SK-N-SH (cell line): ENCODE results near the gene ATP5PB. TPM values are rescaled to one million over a fixed set of nuclear protein-coding genes. Genes with fewer than 3 reads are reported as not detected.

ENCODE experiments used
- CTCF ChIA-PET: fragments of 300-600, 350-600 bp; formaldehyde crosslinking; extraction: SDS; loops from one replicate; lab custom pipeline; 2021; lab: Yijun Ruan, JAX
- POLR2A ChIA-PET: fragments of 350-600 bp; sonication (Branson Sonifier 250); formaldehyde crosslinking; extraction: SDS; loops from one replicate; lab custom pipeline; 2020; ENCODE audit warnings: antibody characterized with exemption, inconsistent platforms; lab: Yijun Ruan, JAX
- DNase-seq: peaks from one replicate; pipeline ENCODE4 v3.0.0; 2012
- H2AFZ ChIP-seq: fragments of 200-600 bp; sonication (generic); 2 replicates; pipeline ENCODE4 v1.8.1; 2016; ENCODE audit warnings: antibody characterized with exemption, mild to moderate bottlenecking, low read depth
- H3F3A ChIP-seq: fragments of 200-600 bp; sonication (generic); replicated peaks from 2 replicates; pipeline ENCODE3; 2016; ENCODE audit warnings: antibody characterized with exemption, mild to moderate bottlenecking; ENCODE audit not compliant: insufficient read depth
- H3K27ac ChIP-seq, 2 experiments: fragments of 200-500 bp in 1 of 2; fragments of 200-600 bp in 1 of 2; sonication (Bioruptor generic) in 1 of 2; sonication (generic), shearing (Covaris generic) in 1 of 2; 2 replicates each; pipeline versions ENCODE4 v1.5.1 to v1.6.1; 2014 to 2016; ENCODE audit warnings: low read depth in 2 of 2, inconsistent platforms in 1 of 2, low read length in 1 of 2, mild to moderate bottlenecking in 1 of 2, mixed read lengths in 1 of 2
- H3K27me3 ChIP-seq: fragments of 200-600 bp; sonication (generic), shearing (Covaris generic); 2 replicates; pipeline ENCODE4 v1.6.1; 2016; ENCODE audit warnings: mixed run types; ENCODE audit not compliant: insufficient read depth
- H3K36me3 ChIP-seq, 2 experiments: fragments of 200-500 bp in 1 of 2; fragments of 200-600 bp in 1 of 2; sonication (Bioruptor generic) in 1 of 2; sonication (generic) in 1 of 2; replicated peaks in 1 of 2; 2 replicates each; pipeline versions ENCODE3 to v1.5.1; 2014 to 2016; ENCODE audit warnings: low read length in 1 of 2, mild to moderate bottlenecking in 1 of 2; ENCODE audit not compliant: insufficient read depth in 2 of 2, control insufficient read depth in 1 of 2
- H3K4me1 ChIP-seq, 2 experiments: fragments of 200-500 bp in 1 of 2; fragments of 200-600 bp in 1 of 2; sonication (Bioruptor generic) in 1 of 2; sonication (generic), shearing (Covaris generic) in 1 of 2; 2 replicates each; pipeline versions ENCODE4 v1.5.1 to v1.6.1; 2014 to 2016; ENCODE audit warnings: low read depth in 1 of 2, low read length in 1 of 2, mixed run types in 1 of 2; ENCODE audit not compliant: insufficient read depth in 2 of 2, control insufficient read depth in 1 of 2
- H3K4me2 ChIP-seq: fragments of 200-600 bp; sonication (generic), shearing (Covaris generic); 2 replicates; pipeline ENCODE4 v1.6.1; 2017; ENCODE audit warnings: mixed run types
- H3K4me3 ChIP-seq, 2 experiments: fragments of 200-500 bp in 1 of 2; fragments of 200-600 bp in 1 of 2; sonication (Bioruptor generic) in 1 of 2; sonication (generic), shearing (Covaris generic) in 1 of 2; 2 replicates each; pipeline versions ENCODE4 v1.5.1 to v1.8.1; 2014 to 2016; ENCODE audit warnings: low read depth in 2 of 2, inconsistent platforms in 1 of 2, low read length in 1 of 2, mild to moderate bottlenecking in 1 of 2, mixed read lengths in 1 of 2, moderate library complexity in 1 of 2
- H3K79me2 ChIP-seq: fragments of 200-600 bp; sonication (generic); 2 replicates; pipeline ENCODE4 v1.8.1; 2017; ENCODE audit warnings: mild to moderate bottlenecking; ENCODE audit not compliant: insufficient read depth
- H3K9ac ChIP-seq: fragments of 200-600 bp; sonication (generic); 2 replicates; pipeline ENCODE4 v1.6.1; 2017; ENCODE audit warnings: mixed run types
- H3K9me2 ChIP-seq: fragments of 200-600 bp; sonication (generic); 2 replicates; pipeline ENCODE4 v1.6.1; 2017; ENCODE audit warnings: mixed run types
- H3K9me3 ChIP-seq: fragments of 200-600 bp; sonication (generic); 2 replicates; pipeline ENCODE4 v1.6.1; 2017; ENCODE audit warnings: mixed run types, mild to moderate bottlenecking, moderate library complexity
- H4K20me1 ChIP-seq: fragments of 200-600 bp; sonication (generic); 2 replicates; pipeline ENCODE4 v1.6.1; 2017; ENCODE audit warnings: mild to moderate bottlenecking, mixed run types; ENCODE audit not compliant: insufficient read depth
- CHD2 ChIP-seq: fragments of 150-350 bp; IDR thresholded peaks from 2 replicates; pipeline ENCODE4 v1.6.1; 2018; ENCODE audit warnings: low read length; ENCODE audit not compliant: partially characterized antibody
- ELF1 ChIP-seq: IDR thresholded peaks from 2 replicates; pipeline ENCODE4 v1.4.0; 2012
- EP300 ChIP-seq, 2 experiments: IDR thresholded peaks; 2 replicates each; pipeline versions ENCODE4 v1.4.0 to v1.6.1; 2012; ENCODE audit warnings: borderline replicate concordance in 1 of 2, low read depth in 1 of 2, low read length in 1 of 2
- EZH2phosphoT487 ChIP-seq: fragments of 200-600 bp; sonication (generic); IDR thresholded peaks from 2 replicates; pipeline ENCODE4 v1.6.1; 2017; ENCODE audit warnings: low read depth, mixed run types, mild to moderate bottlenecking, antibody characterized with exemption, moderate library complexity, borderline replicate concordance
- FOXM1 ChIP-seq: IDR thresholded peaks from 2 replicates; pipeline ENCODE4 v1.4.0; 2012; ENCODE audit warnings: low read depth, mild to moderate bottlenecking
- GABPA ChIP-seq: IDR thresholded peaks from 2 replicates; pipeline ENCODE4 v1.4.0; 2012; ENCODE audit warnings: low read depth, mild to moderate bottlenecking
- GATA2 ChIP-seq: sonication (generic); formaldehyde crosslinking; IDR thresholded peaks from 2 replicates; pipeline ENCODE4 v1.5.0; 2020; ENCODE audit warnings: mild to moderate bottlenecking, missing genetic modification reagents
- IRF3 ChIP-seq: fragments of 150-350 bp; IDR thresholded peaks from 2 replicates; pipeline ENCODE4 v1.6.1; 2016; ENCODE audit warnings: mild to moderate bottlenecking, low read depth, low read length
- MAX ChIP-seq: IDR thresholded peaks from 2 replicates; pipeline ENCODE4 v1.4.0; 2012; ENCODE audit warnings: low read depth
- NFIC ChIP-seq: IDR thresholded peaks from 2 replicates; pipeline ENCODE4 v1.4.0; 2012; ENCODE audit warnings: borderline replicate concordance
- PBX3 ChIP-seq: IDR thresholded peaks from 2 replicates; pipeline ENCODE4; 2012
- RAD21 ChIP-seq: IDR thresholded peaks from 2 replicates; pipeline ENCODE4 v1.6.1; 2012; ENCODE audit warnings: mild to moderate bottlenecking, low read length
- RCOR1 ChIP-seq: fragments of 150-350 bp; IDR thresholded peaks from 2 replicates; pipeline ENCODE4 v1.6.1; 2017; ENCODE audit warnings: antibody characterized with exemption, low read length
- REST ChIP-seq: IDR thresholded peaks from 2 replicates; pipeline ENCODE4 v1.6.1; 2012; ENCODE audit warnings: mild to moderate bottlenecking, low read depth, low read length, moderate library complexity
- RFX5 ChIP-seq: IDR thresholded peaks from 2 replicates; pipeline ENCODE4 v1.6.1; 2012; ENCODE audit warnings: mild to moderate bottlenecking, improper control_type of control experiment, low read length
- SMC3 ChIP-seq: IDR thresholded peaks from 2 replicates; pipeline ENCODE4 v1.6.1; 2012; ENCODE audit warnings: low read depth, low read length, improper control_type of control experiment
- TEAD4 ChIP-seq: IDR thresholded peaks from 2 replicates; pipeline ENCODE4 v1.4.0; 2012; ENCODE audit warnings: mild to moderate bottlenecking, borderline replicate concordance; ENCODE audit not compliant: insufficient read depth
- USF1 ChIP-seq: IDR thresholded peaks from 2 replicates; pipeline ENCODE4 v1.4.0; 2012; ENCODE audit warnings: low read depth, borderline replicate concordance
- USF2 ChIP-seq: fragments of 150-350 bp; IDR thresholded peaks from 2 replicates; pipeline ENCODE4 v1.6.1; 2017; ENCODE audit warnings: antibody characterized with exemption, low read length, low read depth, borderline replicate concordance
- YY1 ChIP-seq: IDR thresholded peaks from 2 replicates; pipeline ENCODE4 v1.4.0; 2012; ENCODE audit warnings: low read depth, mild to moderate bottlenecking
- ZBTB33 ChIP-seq: IDR thresholded peaks from 2 replicates; pipeline ENCODE4 v1.4.0; 2012; ENCODE audit warnings: low read depth, borderline replicate concordance
- WGBS: methylation state at CpG from one replicate; pipeline ENCODE4 v1.1.6; 2017; ENCODE audit warnings: low lambda C conversion rate; 5-methylcytosine and 5-hydroxymethylcytosine counted together
- polyA plus RNA-seq, 3 experiments: library from polyadenylated mRNA; depleted of rRNA; stranded (reverse); fragments of >200 nt; gene quantifications; 2 replicates each; pipeline ENCODE4 v1.2.3, GENCODE V29; 2012

Gene ATP5PB
- polyA plus RNA-seq (2012; rRNA removed), result 177 and 216 TPM in 2 replicates
- polyA plus RNA-seq (2012; cell fraction: cytosol; rRNA removed), result 270 and 316 TPM in 2 replicates
- polyA plus RNA-seq (2012; cell fraction: nucleus; rRNA removed), result 52.8 and 96.8 TPM in 2 replicates

GRCh38 chr1:111448918-111449702, at the start of gene ATP5PB, which contains the start of gene WDR77:
TSS of gene ATP5PB (plus strand) at chr1:111449464. CDS start at chr1:111449542, 78 bp downstream.
TSS of gene WDR77 (minus strand) at chr1:111449256. CDS start at chr1:111449169, 87 bp downstream.
- Histone ChIP-seq H3K27ac (peak within 1 kb of the TSS; percentile 69 to 78; a peak in 3 of 4 replicates), H3K4me3 (peak within 1 kb of the TSS; percentile 97 to 99), H3K4me2 (peak within 1 kb of the TSS; percentile 92), H3K36me3 (peaks cover 34 to 52% of the 10 kb centered on the region in 2 experiments), H2AFZ (peak within 1 kb of the TSS; percentile 93), H3K4me1 (peaks cover 5% of the 10 kb centered on the region in 2 experiments; a peak in 3 of 4 replicates), H3F3A (no peaks in the 10 kb centered on the region), H3K27me3 (no peaks in the 10 kb centered on the region), H4K20me1 (no peaks in the 10 kb centered on the region), H3K9me2 (no peaks in the 10 kb centered on the region), H3K79me2 (peaks cover 91% of the 10 kb centered on the region), H3K9me3 (no peaks in the 10 kb centered on the region), H3K9ac (peak within 1 kb of the TSS; percentile 93)
- ChIA-PET POLR2A (interaction anchor here (1.0 kb wide), 2 partner anchors 11 to 12 kb away, joined by 3 to 4 read pairs; no protein-coding TSS in a partner anchor), CTCF (interaction anchor here (0.8 to 1.3 kb wide), 3 partner anchors 8 to 226 kb away, joined by 3 to 4 read pairs (median 3); no protein-coding TSS in a partner anchor)
- DNase-seq, result peak; percentile 96
- under 1% methylated on average over 33 of the region's 54 CpGs for WGBS
- peak; percentile 62 for TF ChIP-seq USF2
- peak; percentile 100 for TF ChIP-seq CHD2
- no peak for TF ChIP-seq EZH2phosphoT487
- TF ChIP-seq PBX3, result no peak
- no peak for TF ChIP-seq TEAD4
- no peak for TF ChIP-seq GATA2 (CRISPR knock-in tag)
- no peak for TF ChIP-seq NFIC
- TF ChIP-seq EP300 (IDR thresholded peaks at IDR 0.05; ENCODE audit: borderline replicate concordance in 1 of 2, low read depth in 1 of 2, low read length in 1 of 2), result no peak
- peak; percentile 99 for TF ChIP-seq ZBTB33
- 0 out of 2 replicates have a peak, but pooled peaks have one; percentile 18 for TF ChIP-seq RCOR1
- TF ChIP-seq SMC3, result no peak
- 0 out of 2 replicates have a peak, but pooled peaks have one; percentile 4 for TF ChIP-seq REST
- peak; percentile 63; the same call in 1 of the 2 replicates for TF ChIP-seq ELF1
- peak; percentile 93 for TF ChIP-seq YY1
- peak; percentile 97 for TF ChIP-seq MAX
- no peak for TF ChIP-seq FOXM1
- no peak for TF ChIP-seq RAD21
- peak; percentile 84 for TF ChIP-seq USF1
- no peak for TF ChIP-seq IRF3
- peak; percentile 50 for TF ChIP-seq GABPA
- TF ChIP-seq RFX5, result no peak
